ENCODE results near the gene SF3A2. TPM values are rescaled to one million over a fixed set of nuclear protein-coding genes. Genes with fewer than 3 reads are reported as not detected.
"Not testable (repeated sequence)": the region's sequence is repeated elsewhere in the genome, so short reads cannot be mapped to it uniquely, and the experiment has no call there.

The SF3A2 gene
- total RNA-seq, 2 experiments from 2014 or later: 146 to 192 TPM

DNA sequence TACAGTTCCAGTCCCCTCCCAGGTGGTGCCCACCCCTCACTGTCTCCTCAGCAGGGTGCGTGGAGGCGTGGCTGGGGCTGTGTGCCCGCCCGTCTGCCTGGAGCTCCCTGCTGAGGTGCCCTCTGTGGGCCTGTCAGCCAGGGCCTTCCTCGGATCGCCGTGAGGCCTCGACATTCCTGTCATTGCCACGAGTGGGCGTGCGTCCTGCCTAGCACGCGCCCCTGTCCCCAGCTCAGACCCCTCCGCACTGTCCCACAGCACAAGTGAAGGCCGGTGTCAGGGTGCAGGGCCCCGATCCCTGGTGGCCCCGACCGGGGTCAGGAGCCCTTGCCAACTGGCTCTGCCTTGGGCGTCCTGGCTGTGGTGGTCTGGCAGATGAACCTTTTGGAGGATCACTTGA, 40.7 kb upstream of the SF3A2 start:
- H3K27me3 Mint-ChIP-seq: no peaks in the 10 kb centered on the region
- intact Hi-C loops (cut with DNase I, micrococcal nuclease): no loop called here
- H3K36me3 Mint-ChIP-seq (ENCODE audit: low read depth): peaks cover 18% of the 10 kb centered on the region
- no peak for DNase-seq
- CTCF ChIA-PET: interaction anchor here (0.7 kb wide), 1 partner anchor 20 kb away, joined by 3 read pairs; no protein-coding TSS in a partner anchor
- H3K4me1 Mint-ChIP-seq: no peaks in the 10 kb centered on the region
- H3K9me3 Mint-ChIP-seq (ENCODE audit: low read depth): no peaks in the 10 kb centered on the region
- H3K27ac Mint-ChIP-seq: no peak overlapping the region
- no peak overlapping the region for H3K4me3 Mint-ChIP-seq
- no peak for ATAC-seq
- POLR2A ChIA-PET: no interaction called here

DNA sequence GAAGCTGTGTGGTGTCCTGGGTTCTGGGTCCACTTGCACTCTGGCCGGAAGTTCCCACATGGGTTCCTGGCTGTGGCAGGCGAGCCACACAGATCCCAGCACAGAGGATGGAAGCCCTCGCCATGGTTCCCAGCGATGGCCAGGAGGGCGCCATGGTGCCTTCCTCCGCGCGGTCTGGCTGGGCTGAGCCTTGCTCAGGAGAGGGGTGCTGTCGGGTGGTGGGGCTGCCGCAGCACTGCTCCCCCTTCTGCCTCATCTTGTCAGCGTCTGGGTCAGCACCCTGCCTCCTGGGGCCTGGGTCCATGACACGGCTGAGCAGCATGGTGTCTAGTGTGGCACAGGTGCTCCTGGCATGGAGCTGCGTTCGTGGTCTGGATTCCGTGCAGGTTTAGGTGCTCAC, 39.4 kb upstream of the SF3A2 start:
- DNase-seq (no peak), ATAC-seq (no peak)
- no peaks in the 10 kb centered on the region for H3K9me3 Mint-ChIP-seq (ENCODE audit: low read depth)
- H3K27ac Mint-ChIP-seq: no peak overlapping the region
- ChIA-PET POLR2A (no interaction called here), CTCF (interaction anchor here (0.7 kb wide), 1 partner anchor 245 kb away, joined by 3 read pairs; no protein-coding TSS in a partner anchor)
- intact Hi-C loops (cut with DNase I, micrococcal nuclease): no loop called here
- no peaks in the 10 kb centered on the region for H3K27me3 Mint-ChIP-seq
- H3K4me1 Mint-ChIP-seq: no peaks in the 10 kb centered on the region
- peaks cover 18% of the 10 kb centered on the region for H3K36me3 Mint-ChIP-seq (ENCODE audit: low read depth)
- H3K4me3 Mint-ChIP-seq: no peak overlapping the region

GRCh38 chr19:2198317-2198716, 38.3 kb upstream of the SF3A2 start:
- DNase-seq: no peak
- ChIA-PET POLR2A (no interaction called here), CTCF (no interaction called here)
- Mint-ChIP-seq H3K27ac (no peak overlapping the region), H3K9me3 (ENCODE audit: low read depth) (no peaks in the 10 kb centered on the region), H3K36me3 (ENCODE audit: low read depth) (peaks cover 15% of the 10 kb centered on the region), H3K27me3 (no peaks in the 10 kb centered on the region), H3K4me3 (no peak overlapping the region), H3K4me1 (no peaks in the 10 kb centered on the region)
- ATAC-seq: no peak
- intact Hi-C loops (cut with DNase I, micrococcal nuclease): no loop called here

GRCh38 chr19:2199215-2199614, 37.4 kb upstream of the SF3A2 start:
- ATAC-seq (no peak), DNase-seq (no peak)
- ChIA-PET POLR2A (no interaction called here), CTCF (interaction anchor here (0.6 to 0.8 kb wide), 2 partner anchors 26 to 55 kb away, joined by 3 read pairs; no protein-coding TSS in a partner anchor)
- Mint-ChIP-seq H3K4me1 (no peaks in the 10 kb centered on the region), H3K27me3 (no peaks in the 10 kb centered on the region), H3K9me3 (ENCODE audit: low read depth) (no peaks in the 10 kb centered on the region), H3K27ac (no peak overlapping the region), H3K4me3 (no peak overlapping the region), H3K36me3 (ENCODE audit: low read depth) (peaks cover 9% of the 10 kb centered on the region)
- intact Hi-C loops (cut with DNase I, micrococcal nuclease): no loop called here

DNA sequence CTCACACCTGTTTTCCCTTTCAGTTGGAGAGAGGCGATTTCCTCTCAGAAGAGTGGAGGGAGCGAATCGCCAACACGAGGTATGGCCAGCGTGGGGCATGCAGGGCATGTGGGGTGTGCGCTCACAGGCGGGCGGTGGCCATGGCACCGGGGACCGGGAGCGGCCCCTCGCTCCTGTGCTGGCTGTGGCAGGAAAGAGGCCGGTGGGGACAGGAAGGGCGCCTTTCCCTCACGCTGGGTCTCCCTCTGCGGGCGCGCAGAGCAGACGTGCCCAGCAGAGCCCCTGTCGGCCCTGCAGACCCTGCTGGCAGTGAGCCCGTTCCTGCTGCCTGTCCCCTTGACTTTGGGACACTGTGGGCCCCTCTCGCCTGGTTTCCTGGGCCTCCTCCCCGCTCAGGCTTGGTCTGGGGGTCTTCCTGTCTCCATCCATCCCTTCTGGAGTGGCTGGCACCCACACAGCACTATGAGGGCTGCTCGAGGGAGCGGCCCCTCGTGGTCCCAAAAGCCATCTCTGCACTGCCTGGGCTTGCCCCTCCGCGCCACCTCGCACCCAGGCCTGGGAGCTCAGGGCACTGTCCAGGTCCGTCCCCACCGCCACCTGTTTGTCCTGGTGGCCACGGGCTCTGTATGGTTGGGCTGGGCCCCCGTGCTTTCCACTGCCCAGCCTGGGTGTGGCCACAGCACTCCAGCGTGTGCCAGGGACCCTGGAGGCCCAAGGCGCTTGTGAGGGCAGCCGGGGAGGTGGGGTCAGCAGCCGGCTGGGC, 36.6 kb upstream of the SF3A2 start:
- intact Hi-C loops (cut with DNase I, micrococcal nuclease): no loop called here
- no peak for DNase-seq
- Mint-ChIP-seq H3K36me3 (ENCODE audit: low read depth) (peaks cover 12% of the 10 kb centered on the region), H3K27me3 (no peaks in the 10 kb centered on the region), H3K4me1 (no peaks in the 10 kb centered on the region), H3K4me3 (no peak overlapping the region), H3K27ac (no peak overlapping the region), H3K9me3 (ENCODE audit: low read depth) (no peaks in the 10 kb centered on the region)
- ATAC-seq: no peak
- CTCF ChIA-PET: interaction anchor here (0.6 kb wide), 1 partner anchor 54 kb away, joined by 3 read pairs; no protein-coding TSS in a partner anchor
- POLR2A ChIA-PET: no interaction called here

- POLR2A ChIA-PET; H3K27me3 Mint-ChIP-seq; H3K4me3 Mint-ChIP-seq; H3K27ac Mint-ChIP-seq; CTCF ChIA-PET; ATAC-seq; DNase-seq; intact Hi-C loops (cut with DNase I, micrococcal nuclease); H3K9me3 Mint-ChIP-seq (ENCODE audit: low read depth); H3K4me1 Mint-ChIP-seq: not testable (repeated sequence)
- H3K36me3 Mint-ChIP-seq (ENCODE audit: low read depth): peaks cover 12% of the 10 kb centered on the region
Measured at GRCh38 chr19:2200624-2201294, 35.9 kb upstream of the SF3A2 start.

DNA sequence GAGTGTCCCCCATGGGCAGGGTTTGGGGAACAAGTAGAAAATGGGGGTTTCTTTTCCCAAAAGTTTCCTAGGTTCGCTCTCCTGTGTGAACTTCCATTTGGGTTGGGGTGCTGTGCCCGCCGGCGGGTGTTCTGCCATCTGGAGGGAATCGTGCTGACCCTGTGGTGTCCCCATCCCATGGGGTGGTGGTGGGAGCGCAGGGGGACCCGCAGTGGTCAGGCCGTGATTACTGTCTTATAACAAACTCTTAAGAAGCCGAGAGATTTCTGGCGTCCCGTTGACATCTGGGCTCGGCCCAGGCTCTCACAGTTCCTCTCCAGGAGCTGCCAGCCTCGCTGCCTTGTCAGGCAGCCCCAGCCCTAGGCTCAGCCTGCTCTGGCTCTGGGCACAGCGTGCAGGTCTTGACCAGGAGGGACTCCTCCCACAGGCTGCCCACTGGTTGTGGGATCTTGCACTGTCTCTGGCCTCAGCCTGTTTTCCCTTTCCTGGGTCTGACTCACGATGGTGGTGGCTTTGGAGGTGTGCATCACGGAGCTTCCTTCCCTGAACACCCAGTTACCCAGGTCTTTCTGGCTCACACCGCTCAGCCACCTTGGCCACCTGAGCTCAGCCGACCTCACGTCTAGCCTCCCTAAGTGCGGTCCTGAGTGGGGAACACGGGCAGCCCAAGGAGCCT, 35.0 kb upstream of the SF3A2 start:
- no peak for ATAC-seq
- DNase-seq: no peak
- no peak overlapping the region for H3K4me3 Mint-ChIP-seq
- intact Hi-C loops (cut with DNase I, micrococcal nuclease): no loop called here
- H3K36me3 Mint-ChIP-seq (ENCODE audit: low read depth): peaks cover 6% of the 10 kb centered on the region
- POLR2A ChIA-PET: no interaction called here
- H3K27ac Mint-ChIP-seq: no peak overlapping the region
- H3K9me3 Mint-ChIP-seq (ENCODE audit: low read depth): no peaks in the 10 kb centered on the region
- H3K4me1 Mint-ChIP-seq: no peaks in the 10 kb centered on the region
- CTCF ChIA-PET: interaction anchor here (0.6 to 0.7 kb wide), 2 partner anchors 29 to 944 kb away, joined by 3 to 4 read pairs; no protein-coding TSS in a partner anchor
- no peaks in the 10 kb centered on the region for H3K27me3 Mint-ChIP-seq

DNA sequence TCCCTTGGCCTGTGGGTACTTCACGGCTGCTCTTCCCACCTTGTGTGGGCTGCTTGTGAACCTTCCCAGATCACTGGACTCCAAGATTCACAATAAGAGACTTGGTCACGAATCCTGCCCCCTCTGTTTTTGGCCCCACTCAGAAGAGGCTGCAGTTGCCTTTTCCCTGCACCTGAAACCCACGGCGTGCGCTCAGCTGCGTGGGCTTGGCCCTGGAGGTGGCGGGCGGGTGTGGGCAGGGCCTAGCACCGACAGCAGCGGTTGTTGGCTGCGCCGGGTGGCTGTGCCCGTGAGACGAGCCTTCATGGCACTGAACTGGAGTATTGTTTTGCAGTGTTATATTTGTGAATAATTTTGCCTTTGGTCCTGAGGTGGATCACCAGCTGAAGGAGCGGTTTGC, 34.3 kb upstream of the SF3A2 start:
- POLR2A ChIA-PET: no interaction called here
- Mint-ChIP-seq H3K4me1 (no peaks in the 10 kb centered on the region), H3K36me3 (ENCODE audit: low read depth) (peaks cover 5% of the 10 kb centered on the region), H3K27me3 (no peaks in the 10 kb centered on the region), H3K9me3 (ENCODE audit: low read depth) (no peaks in the 10 kb centered on the region), H3K27ac (no peak overlapping the region), H3K4me3 (no peak overlapping the region)
- CTCF ChIA-PET: no interaction called here
- ATAC-seq: no peak
- intact Hi-C loops (cut with DNase I, micrococcal nuclease): no loop called here
- DNase-seq: no peak

GRCh38 chr19:2207008-2207407, 29.6 kb upstream of the SF3A2 start:
- Mint-ChIP-seq H3K4me3 (no peak overlapping the region), H3K9me3 (ENCODE audit: low read depth) (no peaks in the 10 kb centered on the region), H3K27me3 (no peaks in the 10 kb centered on the region), H3K27ac (no peak overlapping the region), H3K36me3 (ENCODE audit: low read depth) (peaks cover 13% of the 10 kb centered on the region), H3K4me1 (no peaks in the 10 kb centered on the region)
- no peak for ATAC-seq
- CTCF ChIA-PET: no interaction called here
- intact Hi-C loops (cut with DNase I, micrococcal nuclease): no loop called here
- DNase-seq: no peak
- POLR2A ChIA-PET: no interaction called here

- peak; percentile 41 for DNase-seq
- intact Hi-C loops (cut with DNase I, micrococcal nuclease): no loop called here
- Mint-ChIP-seq H3K9me3 (ENCODE audit: low read depth) (no peaks in the 10 kb centered on the region), H3K4me1 (no peaks in the 10 kb centered on the region), H3K4me3 (no peak overlapping the region), H3K36me3 (ENCODE audit: low read depth) (peaks cover 14% of the 10 kb centered on the region), H3K27ac (no peak overlapping the region), H3K27me3 (no peaks in the 10 kb centered on the region)
- CTCF ChIA-PET: no interaction called here
- ATAC-seq: no peak
- POLR2A ChIA-PET: no interaction called here
Measured at GRCh38 chr19:2207991-2208860, 28.4 kb upstream of the SF3A2 start.

DNA sequence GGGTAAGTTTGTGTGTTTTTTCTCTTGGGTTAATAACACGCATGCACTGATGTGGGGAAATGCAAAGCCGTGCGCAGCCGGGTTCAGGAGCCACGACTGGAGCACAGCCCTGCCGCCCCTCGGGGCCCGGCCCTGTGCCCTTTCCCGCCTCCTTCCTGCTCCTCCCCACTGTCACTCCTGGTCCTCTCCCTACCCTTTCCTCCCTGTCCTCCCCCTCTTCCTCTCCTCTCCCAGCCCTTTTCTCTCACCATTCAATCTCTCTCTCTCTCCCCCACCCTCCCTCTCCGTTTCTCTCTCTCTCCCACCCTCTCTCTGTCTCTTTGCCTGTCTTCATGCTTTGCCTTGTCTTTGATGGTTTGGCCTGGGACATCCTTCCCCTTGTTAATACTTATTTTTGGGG, 27.6 kb upstream of the SF3A2 start:
- DNase-seq (no peak), ATAC-seq (no peak)
- intact Hi-C loops (cut with DNase I, micrococcal nuclease): no loop called here
- H3K36me3 Mint-ChIP-seq (ENCODE audit: low read depth): peaks cover 16% of the 10 kb centered on the region
- H3K27me3 Mint-ChIP-seq: no peaks in the 10 kb centered on the region
- H3K4me3 Mint-ChIP-seq: no peak overlapping the region
- no peaks in the 10 kb centered on the region for H3K9me3 Mint-ChIP-seq (ENCODE audit: low read depth)
- CTCF ChIA-PET: no interaction called here
- H3K4me1 Mint-ChIP-seq: no peaks in the 10 kb centered on the region
- POLR2A ChIA-PET: no interaction called here
- H3K27ac Mint-ChIP-seq: no peak overlapping the region
